Activated naive CD4-positive, alpha-beta T cell treated with Interleukin-2 at 50 U/mL for 16 hours (primary cell): Measurements from ENCODE around the gene CEP170.
"Not testable (repeated sequence)": the region's sequence is repeated elsewhere in the genome, so short reads cannot be mapped to it uniquely, and the experiment has no call there.

Experiments
- DNase-seq: peaks from one replicate; pipeline ENCODE4 v3.0.0-alpha.2; 2020

CEP170 gene

DNA sequence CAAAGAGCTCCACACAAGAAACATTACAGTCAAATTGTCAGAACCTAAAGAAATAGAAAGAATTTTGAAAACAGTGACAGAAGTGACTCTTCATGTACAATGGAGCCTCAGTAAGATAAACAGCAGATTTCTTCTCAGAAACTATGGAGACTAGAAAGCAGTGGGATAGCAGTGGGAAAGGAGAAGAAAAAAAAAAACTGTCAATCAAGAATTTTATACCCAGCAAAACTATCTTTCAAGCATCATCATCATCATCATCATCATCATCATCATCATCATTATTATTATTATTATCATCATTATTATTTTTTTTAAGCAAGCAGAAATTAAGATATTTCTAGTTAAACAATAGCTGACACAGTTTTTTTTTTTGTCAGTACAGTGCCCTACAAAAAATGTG, 24.2 kb downstream of the CEP170 start:
- no peak for DNase-seq

DNA sequence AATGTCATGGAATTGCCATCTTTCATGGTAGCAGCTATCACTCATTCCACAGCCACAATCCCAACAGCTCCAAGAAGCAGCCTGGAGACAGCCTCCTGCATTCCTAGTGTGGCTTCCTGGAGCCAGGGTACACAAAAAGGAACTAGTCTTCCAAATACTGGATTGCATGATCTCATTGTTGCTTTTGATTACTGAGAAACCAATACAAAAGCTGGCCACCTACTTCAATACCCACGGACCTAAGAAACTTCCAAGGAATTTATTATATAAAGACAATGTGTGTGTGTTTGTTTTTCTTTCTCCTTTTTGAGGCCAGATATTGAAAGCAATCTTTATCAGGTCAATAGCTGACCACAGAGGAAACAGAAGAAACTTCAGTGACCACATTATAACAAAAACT, 25.6 kb downstream of the CEP170 start:
- DNase-seq, result no peak

DNA sequence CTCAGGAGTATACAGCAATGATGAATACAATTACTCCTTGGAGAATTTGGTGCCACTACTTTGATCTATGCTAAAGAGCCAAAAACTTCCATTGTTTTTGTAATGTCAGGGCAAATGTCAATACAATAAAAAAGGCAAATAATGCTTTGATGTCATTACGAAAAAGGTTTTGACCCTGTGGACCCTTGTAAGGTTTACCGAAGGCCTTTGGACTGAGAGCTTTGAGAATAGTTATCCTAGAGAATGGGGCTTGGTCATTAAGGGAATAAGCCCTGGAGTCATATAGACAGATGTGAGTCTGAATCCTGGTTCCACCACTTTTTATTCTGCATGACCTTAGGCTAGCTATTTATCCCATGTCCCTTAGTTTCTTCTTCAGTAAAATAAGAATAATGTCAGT, 27.5 kb downstream of the CEP170 start:
- no peak for DNase-seq

DNA sequence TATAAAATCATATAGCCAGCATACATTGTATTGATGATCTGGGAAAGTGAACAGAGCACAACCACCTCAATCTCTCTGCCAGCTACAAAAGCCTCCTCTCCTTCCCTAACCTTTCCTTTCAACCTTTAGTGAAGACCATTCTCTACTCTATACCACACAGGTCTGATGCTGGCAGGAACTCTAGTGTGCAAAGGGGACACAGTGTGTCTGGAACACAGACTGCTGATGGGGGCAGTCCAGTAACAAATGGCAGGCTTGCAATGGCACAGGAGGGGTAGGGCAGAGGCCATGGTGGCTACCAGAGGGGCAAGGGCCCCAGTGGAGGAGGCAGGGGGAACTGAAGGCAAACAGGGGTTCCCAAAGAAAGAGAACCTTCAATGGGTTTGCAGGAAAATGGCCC, 37.0 kb downstream of the CEP170 start:
- no peak for DNase-seq

DNA sequence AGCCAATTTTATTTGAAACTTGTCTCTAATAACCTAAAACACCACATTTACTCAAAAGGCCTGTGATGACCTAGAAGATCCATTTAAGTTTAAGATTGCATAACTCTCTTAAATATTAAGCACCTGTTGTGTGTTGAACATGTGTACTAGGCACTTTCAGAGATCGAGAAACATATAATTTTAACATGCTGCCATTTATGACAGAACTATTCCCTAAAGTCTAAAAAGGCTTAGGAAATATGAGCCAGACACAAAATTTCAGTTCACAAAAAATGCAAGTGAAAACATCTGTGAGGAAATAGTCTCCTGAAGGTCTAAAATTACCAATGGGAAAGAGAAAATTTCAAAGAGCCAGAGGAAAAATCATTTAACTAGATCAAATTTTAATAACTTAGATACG, 37.7 kb downstream of the CEP170 start:
- no peak for DNase-seq

DNA sequence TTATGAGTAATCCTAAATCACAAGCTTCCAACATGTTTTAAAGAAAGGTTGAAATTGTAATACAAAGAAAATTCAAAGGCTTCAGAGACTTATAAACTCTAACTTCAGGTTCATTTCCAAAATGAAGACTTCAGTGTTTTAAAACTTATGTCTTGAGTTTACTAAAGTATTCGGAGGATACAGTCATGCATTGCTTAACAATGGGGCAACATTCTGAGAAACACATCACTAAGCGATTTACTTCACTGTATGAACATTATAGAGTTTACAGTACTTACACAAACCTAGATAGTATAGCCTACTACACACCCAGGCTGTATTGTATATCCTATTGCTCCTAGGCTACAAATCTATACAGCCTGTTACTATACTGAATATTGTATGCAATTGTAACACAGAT, 38.3 kb downstream of the CEP170 start:
- no peak for DNase-seq

DNA sequence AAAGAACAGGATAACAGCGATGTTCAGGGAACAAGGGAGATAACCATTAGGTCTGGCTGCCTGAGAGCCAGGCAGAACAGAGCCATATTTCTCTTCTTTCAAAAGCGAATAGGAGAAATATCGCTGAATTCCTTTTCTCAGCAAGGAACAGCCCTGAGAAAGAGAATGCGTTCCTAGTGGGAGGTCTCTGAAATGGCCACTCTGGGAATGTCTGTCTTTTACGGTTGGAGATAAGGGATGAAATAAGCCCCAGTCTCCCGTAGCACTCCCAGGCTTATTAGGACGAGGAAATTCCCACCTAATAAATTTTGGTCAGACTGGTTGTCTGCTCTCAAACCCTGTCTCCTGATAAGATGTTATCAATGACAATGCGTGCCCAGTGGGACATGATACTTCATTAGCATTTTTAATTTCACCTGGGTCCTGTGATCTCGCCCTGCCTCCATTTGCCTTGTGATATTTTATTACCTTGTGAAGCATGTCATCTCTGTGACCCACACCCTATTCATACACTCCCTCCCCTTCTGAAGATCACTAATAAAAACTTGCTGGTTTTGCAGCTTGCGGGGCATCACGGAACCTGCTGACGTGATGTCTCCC, 39.7 kb downstream of the CEP170 start:
- not testable (repeated sequence) for DNase-seq

DNA sequence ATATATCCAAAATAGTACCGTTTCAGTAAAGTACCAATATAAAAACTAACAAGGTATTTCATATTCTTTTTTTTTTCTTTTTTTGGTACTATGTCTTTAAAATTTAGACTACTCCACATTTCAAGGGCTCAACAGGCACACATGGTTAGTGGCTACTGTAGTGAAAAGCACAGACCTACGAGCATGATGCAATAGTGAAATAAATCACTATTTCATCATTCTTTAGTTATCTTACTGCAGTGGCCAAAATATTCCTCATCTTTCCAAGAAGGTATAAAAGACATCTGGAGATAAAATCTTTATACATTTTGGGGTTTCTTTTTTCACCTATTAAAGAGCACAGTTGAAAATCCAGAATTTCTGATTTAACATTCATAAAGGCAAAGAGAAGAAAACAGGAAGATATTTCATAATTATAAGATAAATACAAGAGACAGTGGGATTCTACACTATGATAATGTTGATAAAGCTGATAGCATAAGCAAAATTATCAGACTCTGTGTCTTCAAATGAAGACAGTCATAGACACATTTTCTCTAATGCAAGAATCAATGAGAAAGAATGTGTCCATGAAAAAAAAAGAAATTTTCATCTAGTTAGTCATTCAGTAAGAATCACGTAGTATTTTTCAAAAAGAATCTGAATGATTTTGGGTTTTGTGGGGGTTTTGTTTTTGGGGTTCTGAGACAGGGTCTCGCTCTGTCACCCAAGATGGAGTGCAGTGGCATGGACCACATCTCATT, 41.9 kb downstream of the CEP170 start:
- no peak for DNase-seq

DNA sequence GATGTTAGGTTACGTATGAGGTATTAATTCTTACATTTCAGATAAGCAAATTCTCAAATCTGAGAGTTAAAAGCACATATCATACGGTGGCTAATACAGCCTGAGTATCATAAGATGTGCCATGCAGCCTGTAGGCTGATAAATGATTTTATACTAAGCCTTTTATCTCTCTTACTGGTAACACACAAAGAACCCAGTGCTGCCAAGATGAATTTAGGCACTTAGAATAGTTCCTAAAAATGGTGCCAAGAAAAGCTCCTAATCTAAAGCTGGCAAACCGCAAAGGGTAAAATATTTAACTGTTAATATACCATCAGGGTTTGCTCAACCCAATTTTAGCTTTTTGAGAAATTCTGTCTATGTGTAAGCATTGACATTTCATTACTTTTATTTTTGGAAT, 43.1 kb downstream of the CEP170 start:
- not testable (repeated sequence) for DNase-seq

DNA sequence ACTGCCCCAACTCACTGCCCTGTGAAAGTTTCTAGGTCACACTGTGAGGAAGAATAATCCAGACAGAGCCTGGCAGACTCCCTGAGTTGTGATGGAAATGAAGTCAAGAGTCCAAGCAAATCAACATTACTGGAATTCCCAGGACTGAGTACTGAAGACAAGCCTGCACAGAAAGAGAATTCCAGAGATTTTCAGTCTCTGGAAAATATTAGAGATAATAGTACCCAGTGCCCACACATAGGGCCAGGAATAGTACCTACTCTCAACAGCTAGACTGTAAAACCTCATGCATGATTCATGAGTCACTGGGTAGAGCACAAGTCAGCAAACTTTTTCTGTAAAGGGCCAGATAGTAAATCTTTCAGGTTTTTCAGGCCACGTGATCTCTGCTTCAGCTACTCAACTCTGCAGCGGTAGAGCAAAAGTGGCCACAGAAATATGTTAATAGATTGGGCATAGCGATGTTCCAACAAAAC, 50.0 kb downstream of the CEP170 start:
- DNase-seq, result not testable (repeated sequence)

DNA sequence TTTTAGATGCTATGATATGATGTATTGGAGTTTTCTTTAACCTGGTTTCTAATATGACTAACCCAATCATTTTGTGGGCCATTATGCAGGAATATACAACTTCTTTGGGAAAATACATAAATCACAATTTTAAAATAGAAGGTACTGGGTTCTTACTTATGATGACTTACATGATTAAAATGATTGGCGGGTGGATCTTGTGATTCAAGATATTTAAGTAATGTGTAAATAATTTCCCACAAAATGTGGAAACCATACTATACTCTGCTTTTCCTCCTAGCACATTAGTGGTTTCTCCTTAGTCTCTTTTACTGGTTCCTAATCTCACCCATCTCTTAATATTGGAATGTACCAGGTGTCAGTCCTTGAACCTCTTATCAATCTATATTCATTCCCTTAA, 50.7 kb downstream of the CEP170 start:
- DNase-seq, result not testable (repeated sequence)

DNA sequence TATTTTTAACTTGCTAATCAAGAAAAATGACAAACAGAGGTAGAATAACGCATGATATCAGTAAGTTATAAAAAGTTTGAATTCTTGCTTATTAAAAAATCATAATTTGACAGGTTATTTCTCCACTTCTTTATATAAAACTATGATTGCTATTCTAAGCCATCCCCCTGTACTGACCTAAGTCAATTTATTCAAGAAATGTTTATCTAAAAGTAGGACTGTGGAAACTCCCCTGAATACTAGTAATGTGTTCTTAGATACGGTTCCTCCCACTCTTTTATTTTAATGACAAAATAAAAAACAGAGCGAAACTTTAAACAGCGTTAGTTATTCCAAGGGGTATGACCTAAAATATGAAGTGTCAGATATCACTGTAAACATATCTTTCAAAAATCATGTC, 51.9 kb downstream of the CEP170 start:
- DNase-seq, result not testable (repeated sequence)

DNA sequence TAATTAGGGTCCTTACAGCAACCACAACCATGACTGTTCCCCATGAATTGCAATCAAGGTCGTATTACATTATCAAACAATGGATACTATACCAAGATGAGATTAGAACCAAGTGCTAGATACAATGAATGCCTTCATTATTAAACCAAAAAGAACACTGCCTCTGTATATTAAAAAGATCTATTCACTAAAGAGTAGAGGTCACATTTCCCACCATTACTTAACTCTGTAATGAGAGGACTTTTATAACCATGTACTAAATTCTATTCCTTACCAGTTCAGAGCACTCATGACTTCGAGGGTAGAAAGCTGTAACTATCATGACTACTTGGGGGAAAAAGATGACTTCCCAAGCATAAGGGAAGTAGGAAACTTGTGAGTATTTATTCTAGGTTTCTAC, 53.8 kb downstream of the CEP170 start:
- DNase-seq, result not testable (repeated sequence)

DNA sequence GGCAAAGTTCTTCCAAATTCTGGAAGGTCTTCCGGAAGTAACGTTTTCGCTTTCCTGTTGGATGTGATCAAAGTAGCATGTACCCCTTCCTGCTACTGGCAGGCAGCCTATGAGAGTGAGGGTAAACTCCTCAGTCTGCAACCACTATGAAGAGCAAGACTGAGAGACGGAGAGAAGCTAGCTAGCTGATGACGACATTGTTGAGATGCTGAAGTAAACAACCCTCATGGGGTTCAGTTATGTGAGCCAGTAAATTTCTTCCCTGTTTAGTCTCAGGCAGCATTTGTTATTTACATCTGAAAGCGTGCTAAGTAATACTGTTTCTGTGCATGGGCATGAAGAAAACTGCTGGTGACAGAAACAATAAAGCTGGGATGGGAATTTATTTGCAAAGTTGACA, 57.6 kb downstream of the CEP170 start:
- DNase-seq, result not testable (repeated sequence)

DNA sequence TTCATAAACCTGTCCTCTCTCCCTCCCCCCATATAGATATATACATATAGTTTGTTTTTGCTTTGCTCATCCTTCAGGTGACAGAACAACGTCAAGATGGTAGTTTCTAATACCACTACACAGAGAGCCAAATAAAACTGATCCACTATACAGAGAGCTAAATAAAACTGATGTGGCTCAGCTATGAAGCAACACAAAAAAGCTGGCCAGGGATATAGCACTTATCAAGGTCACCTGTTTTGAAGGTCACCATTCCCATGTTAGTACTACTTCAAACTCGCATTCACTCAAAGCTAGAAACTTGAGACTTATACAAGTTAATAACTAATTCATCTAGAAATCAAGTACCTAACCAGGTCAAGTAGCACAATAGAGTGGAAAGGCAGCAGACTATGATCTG, 61.8 kb downstream of the CEP170 start:
- not testable (repeated sequence) for DNase-seq

DNA sequence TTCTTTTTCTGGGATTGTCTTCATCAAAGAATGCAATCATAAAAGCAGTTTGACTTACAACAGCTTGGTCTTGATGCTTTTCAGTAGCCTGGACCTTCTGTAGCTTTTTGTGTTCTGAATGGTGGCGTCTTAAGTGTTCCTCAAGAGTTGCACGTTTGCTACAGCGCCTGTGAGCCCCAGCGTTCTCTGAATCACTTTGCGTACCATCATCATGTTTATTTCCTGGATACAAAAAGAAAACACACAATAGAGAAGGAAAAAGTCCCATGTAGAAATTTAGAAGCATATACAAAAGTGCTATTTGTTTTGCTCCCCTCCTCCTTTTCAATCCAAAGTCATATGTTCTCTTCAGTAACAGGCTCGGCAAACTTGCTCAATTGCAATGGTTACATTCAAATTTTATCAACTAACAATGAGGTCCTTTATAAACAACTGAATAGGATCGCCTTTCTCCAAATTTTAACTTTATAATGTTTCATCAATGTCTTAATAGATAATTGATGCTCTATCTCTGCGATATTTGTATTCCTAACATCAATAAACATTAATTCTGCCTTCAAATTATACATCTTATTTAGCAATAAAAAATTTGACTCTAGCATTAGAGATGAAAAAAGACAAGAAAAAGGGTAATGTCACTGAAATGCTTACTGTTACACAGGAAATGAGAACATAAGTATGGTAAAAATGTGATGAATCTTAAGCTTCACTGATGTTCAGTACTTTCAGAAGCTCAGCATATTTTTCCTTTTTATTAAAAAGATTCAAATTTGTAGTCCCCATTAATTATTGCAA, 68.7 kb downstream of the CEP170 start:
- not testable (repeated sequence) for DNase-seq

DNA sequence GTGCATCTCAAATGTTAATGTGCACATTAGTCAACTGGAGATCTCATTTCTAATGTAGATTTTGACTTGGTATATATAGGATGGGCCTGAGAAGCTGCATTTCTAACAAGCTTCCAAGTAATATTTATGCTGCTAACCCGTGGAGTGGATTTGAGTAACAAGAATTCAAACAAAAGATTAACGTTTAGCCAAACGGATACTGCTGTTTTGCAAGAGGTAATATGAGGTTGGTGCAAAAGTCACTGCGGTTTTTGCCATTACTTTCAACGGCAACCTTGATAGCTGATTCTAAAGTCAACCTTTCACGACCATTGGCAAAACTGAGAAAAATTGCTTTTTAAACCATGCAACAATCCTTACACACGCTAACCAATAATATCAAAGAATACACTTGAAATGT, 70.3 kb downstream of the CEP170 start:
- not testable (repeated sequence) for DNase-seq

DNA sequence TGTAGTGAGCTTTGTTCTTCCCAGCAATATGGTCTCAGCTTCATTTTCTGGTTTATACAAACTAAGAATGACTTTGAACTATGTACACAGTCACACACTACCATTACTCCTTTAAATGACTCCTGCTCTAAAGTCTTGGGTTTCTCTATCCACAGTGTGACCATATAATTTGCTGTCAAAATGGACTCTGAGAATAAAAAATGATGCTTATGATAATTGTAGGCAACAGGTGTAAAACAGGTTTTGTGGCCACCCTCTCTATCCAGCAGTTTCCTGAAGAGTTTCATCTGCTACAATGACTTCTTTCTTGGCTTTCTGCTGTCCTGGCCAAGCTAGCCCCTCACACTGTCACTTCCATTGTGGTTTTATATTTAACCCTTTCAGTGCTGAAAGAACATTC, 71.4 kb downstream of the CEP170 start:
- not testable (repeated sequence) for DNase-seq

DNA sequence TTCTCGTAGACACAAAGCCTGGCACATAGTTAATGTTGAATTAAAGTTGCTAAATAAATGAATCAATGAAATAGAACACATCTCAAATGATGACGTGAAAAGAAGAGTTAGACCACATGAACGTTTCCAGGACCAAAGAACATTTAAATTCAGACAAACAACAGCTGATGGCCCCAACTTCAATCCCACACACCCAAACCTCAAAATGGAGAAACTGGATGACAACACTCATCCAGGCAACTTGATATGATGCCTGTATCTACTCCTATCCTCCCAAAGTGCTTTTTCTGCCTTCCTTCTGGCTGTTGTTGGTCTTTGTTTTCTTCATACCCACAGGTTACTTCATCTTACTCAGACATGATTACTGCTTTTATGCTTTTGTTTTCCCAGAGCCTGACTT, 71.9 kb downstream of the CEP170 start:
- DNase-seq, result not testable (repeated sequence)

DNA sequence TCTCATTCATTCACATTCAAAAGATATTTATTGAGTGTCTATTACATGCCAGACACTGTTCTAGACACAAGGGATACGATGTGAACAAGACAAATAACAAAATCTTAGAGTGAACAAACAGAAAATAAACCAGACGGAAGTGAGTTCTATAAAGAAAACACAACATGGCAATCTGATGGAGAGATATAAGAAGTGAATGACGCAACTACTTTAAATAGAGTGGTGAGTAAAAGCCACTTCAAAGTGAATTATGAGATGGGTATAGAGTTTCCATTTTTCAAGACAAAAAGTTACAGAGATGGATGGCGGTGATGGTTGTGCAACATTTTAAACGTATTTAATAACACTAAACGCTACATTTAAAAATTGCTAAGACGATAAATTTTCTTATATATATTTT, 75.4 kb downstream of the CEP170 start:
- DNase-seq, result no peak

DNA sequence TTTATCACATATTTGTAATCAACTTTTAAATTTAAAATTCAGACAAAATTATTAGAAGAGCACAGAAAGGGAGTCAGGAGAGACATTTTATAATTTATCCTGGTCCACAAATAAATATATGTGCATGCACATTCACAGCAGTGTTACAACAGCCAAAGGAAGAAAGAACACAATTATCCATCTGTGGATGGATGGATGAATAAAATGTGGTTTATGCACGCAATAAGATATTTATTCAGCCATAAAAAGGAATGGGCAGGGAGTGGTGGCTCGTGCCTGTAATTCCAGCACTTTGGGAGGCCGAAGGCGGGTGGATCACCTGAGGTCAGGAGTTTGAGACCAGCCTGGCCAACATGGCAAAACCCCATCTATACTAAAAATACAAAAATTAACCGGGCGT, 77.3 kb downstream of the CEP170 start:
- DNase-seq, result not testable (repeated sequence)

DNA sequence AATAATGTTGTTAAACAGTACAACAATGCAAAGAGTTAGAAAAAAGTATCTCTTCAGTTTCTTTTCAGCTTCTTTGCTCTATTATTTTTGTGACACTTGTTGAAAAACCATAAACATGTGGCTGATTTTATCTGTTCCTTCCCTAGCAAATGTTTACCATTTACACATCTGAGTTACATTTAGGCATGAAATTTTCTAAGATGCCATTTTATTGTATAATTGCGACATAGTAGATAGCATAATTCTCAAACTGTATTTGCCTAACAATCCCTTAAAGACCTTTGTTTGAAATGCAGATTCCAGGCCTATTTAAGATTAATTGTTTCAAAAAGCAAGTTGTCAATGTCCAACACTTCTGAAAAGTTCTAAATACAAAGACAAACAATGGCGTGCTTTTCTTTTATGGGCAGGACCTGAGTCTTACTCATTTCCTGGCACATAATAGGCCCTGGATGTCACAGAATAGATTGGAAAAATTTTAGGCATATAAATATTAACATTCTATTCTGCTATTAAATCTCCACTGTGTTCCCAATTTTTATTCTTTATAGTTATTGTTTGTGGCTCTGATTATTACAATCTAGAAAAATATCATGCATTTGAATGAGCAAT, 81.2 kb downstream of the CEP170 start:
- not testable (repeated sequence) for DNase-seq

DNA sequence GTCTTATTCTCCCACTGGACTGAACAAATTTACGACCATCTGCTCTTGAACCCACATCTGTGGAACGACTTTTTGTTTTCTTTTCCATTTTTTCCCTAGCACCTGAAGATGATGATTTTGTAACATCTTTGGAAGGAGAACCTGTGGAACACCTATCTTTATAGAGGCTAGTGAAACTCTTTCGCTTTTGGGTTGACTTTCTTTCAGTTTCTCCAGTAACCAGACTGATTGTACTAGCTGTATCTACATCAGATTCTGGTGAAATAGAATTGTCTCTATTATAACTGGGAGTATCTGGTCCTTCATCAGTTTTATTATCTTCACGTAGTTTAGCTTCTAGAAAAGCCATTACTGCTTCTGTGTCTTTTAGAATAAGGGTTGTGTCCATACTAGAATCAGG, 90.2 kb downstream of the CEP170 start:
- DNase-seq, result not testable (repeated sequence)
